Amniotic stem cell (primary cell): ENCODE measurements around the gene ZBED4.

Experiments used
- DNase-seq: peaks from one replicate; lab custom pipeline; 2025; lab: John Stamatoyannopoulos, UW

The ZBED4 gene

GRCh38 chr22:49881856-49882255 is 28.2 kb downstream of the ZBED4 start:
- no peak for DNase-seq

DNA sequence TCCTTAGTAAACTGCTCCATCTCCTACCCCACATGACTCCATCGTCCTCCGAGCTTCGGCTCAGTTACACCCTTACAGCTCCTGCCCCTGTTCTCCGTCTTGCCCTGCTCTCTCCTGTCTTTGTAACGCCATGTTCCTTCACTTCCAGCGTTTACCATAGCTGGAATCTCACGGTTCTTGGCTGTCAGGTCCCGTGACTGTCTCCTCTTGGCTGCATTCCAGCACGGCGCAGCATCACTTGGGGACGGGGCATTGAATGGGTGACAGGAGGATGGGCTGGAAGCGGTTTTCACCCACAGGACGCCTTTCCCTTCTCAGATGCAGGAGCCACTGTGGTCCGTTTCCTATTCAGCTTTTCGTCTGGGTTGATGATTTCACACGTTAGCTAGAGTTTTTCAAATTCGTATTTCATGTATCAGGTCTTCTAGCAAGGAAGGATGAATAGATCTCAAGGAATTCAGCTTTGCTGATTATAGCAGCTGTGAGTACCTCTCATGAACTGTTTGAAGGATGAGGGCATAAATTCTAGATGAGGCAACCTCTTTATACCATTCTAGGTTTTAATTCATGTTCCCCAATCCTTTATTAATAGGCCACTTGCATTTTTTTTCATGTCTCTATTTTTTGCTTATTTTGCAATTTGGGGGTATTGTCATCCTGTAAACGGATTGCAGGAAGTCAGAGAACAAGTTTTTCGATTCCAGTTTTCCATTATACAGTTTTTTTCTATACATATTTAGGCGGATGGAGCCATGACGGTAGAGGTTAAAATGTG is 29.1 kb downstream of the ZBED4 start:
- DNase-seq = no peak

GRCh38 chr22:49883294-49883640 is 29.6 kb downstream of the ZBED4 start:
- no peak for DNase-seq

GRCh38 chr22:49884075-49884474 is 30.4 kb downstream of the ZBED4 start:
- DNase-seq = no peak

DNA sequence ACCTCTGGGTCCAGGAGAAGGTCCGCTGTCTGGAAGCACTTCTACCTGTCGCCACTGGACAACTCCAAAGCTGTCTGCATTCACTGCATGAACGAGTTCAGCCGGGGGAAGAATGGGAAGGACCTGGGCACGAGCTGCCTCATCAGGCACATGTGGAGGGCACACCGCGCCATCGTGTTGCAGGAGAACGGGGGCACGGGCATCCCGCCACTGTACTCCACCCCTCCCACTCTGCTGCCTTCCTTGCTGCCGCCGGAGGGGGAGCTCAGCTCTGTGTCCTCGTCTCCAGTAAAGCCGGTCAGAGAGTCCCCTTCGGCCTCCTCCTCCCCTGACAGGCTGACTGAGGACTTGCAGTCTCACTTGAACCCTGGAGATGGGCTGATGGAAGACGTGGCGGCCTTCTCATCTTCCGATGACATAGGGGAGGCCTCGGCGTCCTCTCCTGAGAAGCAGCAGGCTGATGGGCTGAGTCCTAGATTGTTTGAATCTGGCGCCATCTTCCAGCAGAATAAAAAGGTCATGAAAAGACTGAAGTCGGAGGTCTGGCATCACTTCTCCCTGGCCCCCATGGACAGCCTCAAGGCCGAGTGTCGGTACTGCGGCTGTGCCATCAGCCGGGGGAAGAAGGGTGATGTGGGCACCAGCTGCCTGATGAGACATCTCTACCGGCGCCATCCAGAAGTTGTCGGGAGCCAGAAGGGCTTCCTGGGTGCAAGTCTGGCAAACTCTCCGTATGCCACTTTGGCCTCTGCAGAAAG is 31.0 kb downstream of the ZBED4 start:
- no peak for DNase-seq

GRCh38 chr22:49885281-49885680 is 31.6 kb downstream of the ZBED4 start:
- no peak for DNase-seq

- no peak for DNase-seq
Observed at GRCh38 chr22:49885881-49886280, 32.2 kb downstream of the ZBED4 start.

DNA sequence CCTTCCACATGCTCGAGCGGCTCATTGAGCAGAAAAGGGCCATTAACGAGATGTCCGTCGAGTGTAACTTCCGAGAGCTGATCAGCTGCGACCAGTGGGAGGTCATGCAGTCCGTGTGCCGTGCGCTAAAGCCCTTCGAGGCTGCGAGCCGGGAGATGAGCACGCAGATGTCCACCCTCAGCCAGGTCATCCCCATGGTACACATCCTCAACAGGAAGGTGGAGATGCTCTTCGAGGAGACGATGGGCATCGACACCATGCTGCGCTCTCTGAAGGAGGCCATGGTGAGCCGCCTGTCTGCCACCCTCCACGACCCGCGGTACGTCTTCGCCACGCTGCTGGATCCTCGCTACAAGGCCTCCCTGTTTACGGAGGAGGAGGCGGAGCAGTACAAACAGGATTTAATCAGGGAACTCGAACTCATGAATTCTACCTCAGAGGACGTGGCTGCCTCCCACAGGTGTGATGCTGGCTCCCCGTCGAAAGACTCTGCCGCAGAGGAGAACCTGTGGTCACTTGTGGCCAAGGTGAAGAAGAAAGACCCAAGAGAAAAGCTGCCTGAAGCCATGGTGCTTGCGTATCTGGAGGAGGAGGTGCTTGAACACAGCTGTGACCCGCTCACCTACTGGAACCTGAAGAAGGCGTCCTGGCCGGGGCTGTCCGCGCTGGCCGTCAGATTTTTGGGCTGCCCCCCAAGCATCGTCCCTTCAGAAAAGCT is 32.9 kb downstream of the ZBED4 start:
- no peak for DNase-seq

DNA sequence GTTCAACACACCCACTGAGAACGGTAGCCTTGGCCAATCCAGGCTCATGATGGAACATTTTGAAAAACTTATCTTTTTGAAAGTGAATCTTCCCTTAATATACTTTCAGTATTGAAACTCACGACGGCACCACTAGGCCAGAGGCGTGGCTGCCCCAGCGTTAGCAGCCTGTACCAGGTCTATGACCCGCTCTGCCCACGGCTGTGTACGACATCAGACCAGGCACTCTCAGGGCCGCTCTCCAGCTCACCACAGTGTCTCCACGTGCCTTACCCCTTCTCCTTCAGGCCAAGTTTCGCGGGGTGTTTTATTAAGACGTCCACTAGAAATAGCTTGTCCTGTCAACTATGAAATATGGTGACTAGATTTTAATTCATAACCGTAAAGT is 33.4 kb downstream of the ZBED4 start:
- no peak for DNase-seq

DNA sequence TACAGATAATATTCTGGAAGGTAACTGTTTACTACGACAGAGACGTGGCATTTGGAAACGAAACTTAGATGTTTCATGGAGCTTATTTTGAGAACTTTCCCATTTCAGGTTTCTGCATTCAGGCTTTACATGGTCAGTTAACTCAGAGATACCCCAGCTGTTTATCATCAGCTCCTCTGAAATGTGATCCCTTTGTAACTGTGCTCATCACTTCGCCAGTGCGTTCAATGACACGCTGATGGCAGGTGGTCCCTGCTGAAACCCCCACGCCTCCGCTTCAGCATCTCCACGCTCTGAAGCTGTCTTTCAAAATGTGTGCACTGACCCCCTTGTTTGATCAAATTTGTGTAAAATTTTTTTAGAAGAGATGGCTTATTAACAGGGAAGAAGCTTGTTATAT is 34.1 kb downstream of the ZBED4 start:
- DNase-seq = no peak

DNA sequence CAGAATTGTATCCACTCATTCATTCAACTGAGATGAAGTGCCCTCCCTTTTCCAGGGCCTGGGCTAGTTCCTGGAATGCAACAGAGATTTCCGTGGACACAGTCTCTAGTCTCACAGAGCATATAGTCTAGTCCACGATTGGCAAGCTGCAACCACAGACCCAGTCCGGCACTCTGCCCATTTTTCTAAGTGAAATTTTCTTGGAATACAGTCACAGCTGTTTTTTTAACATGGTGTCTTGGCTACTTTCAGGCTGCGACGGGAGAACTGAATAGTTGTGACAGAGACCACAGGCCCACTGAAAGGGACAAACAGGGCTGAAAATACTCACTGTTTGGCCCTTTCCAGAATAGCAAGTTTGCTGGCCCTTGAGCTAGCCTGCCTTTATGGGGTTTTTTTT is 35.4 kb downstream of the ZBED4 start:
- no peak for DNase-seq

DNA sequence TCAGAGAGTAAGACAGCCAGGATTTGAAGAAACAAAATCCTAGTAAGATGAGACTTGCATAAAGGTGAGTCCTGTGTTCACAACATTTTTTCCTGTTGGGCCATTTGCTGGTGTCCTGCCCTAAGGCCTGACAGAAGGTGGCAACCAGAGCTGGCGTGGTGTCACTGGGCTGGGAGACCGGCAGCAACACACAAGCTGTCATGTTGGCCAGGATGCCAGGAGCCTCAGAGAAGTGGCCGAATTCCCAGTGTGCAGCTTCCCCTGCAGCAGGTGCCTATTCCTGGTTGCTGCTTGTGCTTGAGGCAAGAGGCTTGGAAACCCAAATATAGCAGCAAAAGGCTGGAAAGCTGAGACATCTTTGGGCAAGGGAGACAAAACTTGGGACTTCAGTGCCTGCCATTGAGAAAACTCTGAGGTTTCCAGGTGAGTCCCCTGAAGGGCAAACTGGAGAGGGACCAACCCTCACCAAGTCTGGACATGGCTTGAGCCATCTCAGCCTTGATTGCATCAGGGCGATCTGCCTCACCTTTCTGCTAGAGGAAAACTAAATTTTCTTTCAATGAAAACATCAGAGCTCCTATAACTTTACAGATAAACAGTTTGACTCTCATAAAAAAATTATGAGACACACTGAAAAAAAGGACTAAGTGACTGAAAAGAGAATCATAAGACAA is 38.7 kb downstream of the ZBED4 start:
- DNase-seq = no peak

DNA sequence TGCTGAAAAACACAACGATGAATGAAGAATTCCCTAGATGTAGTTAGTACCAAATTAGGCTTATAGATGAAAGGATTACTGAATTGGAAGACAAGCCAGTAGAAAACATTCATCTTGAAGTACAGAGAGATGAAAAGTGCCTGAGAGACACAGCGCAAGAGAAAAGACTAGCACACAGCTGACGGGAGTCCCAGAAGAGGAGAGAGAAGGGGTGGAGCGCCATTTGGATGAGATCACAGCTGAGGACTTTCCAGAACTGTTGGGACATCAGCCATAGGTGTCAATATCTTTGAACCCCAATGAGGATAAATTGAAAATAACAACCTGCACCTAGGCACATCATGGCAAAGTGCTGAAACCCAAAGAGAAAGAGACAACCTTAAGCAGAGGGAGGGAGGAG is 39.4 kb downstream of the ZBED4 start:
- no peak for DNase-seq

DNA sequence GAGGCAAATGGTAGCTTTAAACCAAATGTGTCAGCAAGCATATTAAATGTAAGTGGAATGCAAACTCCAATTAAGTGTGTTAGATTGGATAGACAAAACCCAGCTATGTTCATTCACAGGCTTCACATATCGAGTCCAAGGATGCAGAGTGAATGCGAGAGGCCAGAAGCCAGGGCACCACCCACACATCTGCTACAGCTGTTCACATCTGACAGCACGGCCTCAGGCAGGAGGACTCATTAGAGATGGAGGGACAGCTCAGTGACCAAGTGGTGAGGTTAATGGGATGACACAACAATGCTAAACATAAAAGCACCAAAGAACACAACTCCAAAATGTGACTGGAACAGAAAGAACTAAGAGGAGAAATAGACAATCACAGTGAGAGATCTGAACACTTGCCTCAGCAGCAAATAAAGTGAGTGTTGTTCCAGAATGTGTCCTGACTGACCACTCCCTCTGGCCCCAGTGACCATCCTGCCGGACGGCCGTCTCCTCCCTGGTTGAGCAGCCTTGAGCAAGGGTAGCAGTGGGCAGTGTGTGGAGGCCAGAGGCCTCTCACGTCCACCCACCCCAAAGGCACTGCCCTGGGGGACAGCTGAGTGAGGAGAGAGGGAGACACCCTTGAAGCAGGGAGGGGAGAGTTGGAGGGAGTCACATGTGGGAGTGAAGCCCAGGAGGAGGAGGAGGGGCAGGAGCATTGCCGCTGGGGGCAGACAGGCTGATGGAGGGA is 40.8 kb downstream of the ZBED4 start:
- no peak for DNase-seq

DNA sequence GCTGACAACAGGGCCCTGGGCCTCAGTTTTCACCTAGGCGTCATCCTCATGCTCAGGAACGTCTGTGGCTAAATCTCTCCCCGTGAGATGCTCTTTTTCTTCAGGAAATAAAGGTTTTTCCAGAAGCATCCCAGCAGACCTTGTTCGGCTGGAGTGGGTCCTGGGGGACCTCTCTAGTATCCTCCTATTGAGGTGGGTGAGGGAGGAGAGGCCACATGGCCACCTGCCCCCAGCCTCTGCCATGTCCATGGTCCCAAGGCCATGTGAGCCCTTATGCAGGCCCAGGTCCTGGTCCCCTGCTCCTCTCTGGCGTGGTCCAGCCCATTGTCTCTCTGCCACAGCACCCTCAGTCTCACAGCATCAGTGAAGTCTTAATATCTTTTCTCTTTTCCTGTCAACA is 42.6 kb downstream of the ZBED4 start:
- DNase-seq = no peak

- no peak for DNase-seq
Observed at GRCh38 chr22:49897015-49897684, 43.5 kb downstream of the ZBED4 start.

DNA sequence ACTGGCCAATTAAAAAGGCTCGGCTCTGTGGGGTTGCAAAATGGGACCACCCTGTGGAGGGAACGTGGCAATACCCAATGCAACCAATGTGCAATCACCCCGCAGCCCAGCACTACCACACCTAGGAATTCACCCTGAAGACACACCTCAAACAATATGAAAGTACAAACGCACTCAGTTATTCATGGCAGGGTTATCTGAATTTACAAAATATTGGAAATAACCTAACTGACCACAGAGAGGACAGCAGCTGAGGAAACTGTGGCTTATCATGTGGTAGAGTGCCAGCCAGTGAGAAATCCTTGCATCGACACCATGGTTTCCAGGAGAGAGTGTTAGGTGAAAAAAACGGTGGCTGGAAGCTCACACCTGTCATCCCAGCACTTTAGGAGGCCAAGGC is 45.9 kb downstream of the ZBED4 start:
- no peak for DNase-seq

DNA sequence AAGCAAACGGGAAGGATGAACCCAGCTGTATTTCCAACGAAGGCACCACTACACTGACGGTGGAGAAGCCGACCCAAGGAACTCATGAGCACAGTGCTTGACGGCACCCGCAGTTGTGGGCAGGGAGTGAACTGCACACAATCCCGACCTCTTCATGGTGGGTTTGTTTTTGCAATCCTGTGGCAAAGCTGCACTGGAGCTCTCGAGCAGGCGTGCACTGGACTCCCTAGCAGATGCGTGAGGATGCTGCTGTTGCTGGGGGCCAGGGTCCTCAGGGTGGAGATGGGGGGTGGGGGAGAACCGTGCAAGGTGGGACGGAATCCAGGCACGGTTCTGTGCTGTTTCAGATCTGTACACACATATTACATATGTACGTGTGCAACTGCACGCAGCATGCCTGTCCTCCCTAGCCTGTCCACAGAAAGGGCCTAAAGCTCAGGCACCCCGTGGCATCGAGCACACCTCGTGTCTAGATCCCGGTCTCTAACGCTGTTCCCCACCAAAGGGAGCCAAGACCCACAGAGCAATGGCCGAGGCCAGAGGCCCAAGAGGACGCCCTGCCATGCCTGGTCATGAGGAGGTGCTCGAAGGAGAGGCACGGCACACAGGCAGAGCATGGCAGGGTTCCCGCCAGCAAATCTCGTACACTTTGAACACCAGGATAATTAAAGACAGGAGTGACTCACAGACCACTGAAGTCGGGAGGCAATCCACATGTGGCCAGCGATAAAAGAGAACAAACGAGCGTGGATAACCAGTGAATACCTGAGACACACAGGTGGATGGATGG is 47.0 kb downstream of the ZBED4 start:
- DNase-seq = no peak

- DNase-seq = no peak
Observed at GRCh38 chr22:49901457-49901856, 47.8 kb downstream of the ZBED4 start.

DNA sequence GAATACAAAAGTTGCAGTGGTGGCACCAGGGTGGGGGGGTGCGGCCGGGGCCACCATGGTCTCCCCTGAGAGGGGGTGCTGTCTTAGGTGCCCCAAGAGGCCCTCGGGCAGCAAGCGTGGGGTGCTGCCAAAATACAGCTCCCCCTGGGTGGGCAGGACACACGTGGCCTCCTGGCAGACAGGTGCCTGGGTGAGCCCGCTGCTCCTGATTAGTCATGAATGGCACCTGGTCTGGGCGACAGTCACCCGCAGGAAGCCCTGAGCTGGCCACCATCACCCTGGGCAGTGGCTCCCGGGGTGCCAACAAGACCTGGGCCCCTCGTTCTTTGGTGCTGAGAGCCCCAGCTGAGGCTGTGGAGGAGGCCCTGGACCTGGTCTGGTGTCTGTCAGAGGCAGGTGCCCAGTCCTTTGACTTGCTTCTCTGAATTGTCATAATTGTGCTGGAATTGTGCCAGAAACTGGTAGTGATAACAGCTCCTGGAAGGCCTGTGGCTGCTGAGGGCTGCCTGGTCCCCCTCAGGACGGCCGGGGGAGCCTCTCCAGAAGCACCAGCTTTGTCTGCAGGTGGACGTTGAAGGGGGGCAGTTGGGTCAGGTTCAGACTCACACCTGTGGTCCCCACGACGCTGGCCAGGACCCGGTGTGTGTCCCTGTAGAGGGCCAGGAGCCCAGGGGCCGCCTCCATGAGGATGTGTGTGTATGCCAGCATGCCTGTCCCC is 49.8 kb downstream of the ZBED4 start:
- no peak for DNase-seq
